ENCODE results near the gene GLIPR1L2. TPM values are rescaled to one million over a fixed set of nuclear protein-coding genes. Genes with fewer than 3 reads are reported as not detected.
"Not testable (repeated sequence)": the region's sequence is repeated elsewhere in the genome, so short reads cannot be mapped to it uniquely, and the experiment has no call there.

The GLIPR1L2 gene
- total RNA-seq, 1 donor from 2014 or later: 1.4 TPM

- intact Hi-C loops (cut with DNase I); ATAC-seq; DNase-seq (ENCODE audit: missing footprints): not testable (repeated sequence)
Measured at GRCh38 chr12:75457866-75458265, 67.0 kb downstream of the GLIPR1L2 start.

GRCh38 chr12:75459755-75460154 lies 68.9 kb downstream of the GLIPR1L2 start:
- ATAC-seq: no peak
- intact Hi-C loops (cut with DNase I): no loop called here
- DNase-seq (ENCODE audit: missing footprints): no peak

GRCh38 chr12:75460204-75460603 lies 69.3 kb downstream of the GLIPR1L2 start:
- intact Hi-C loops (cut with DNase I): no loop called here
- no peak for ATAC-seq

GRCh38 chr12:75471902-75472890 lies 81.3 kb downstream of the GLIPR1L2 start:
- DNase-seq (ENCODE audit: missing footprints) (no peak), ATAC-seq (no peak)
- intact Hi-C loops (cut with DNase I): no loop called here

More at GRCh38 chr12:75460204-75460603, 69.3 kb downstream of the GLIPR1L2 start:
- DNase-seq (ENCODE audit: missing footprints): no peak

- no peak for ATAC-seq
- intact Hi-C loops (cut with DNase I): no loop called here
- no peak for DNase-seq (ENCODE audit: missing footprints)
Measured at GRCh38 chr12:75474116-75474515, 83.2 kb downstream of the GLIPR1L2 start.

GRCh38 chr12:75476071-75476470 lies 85.2 kb downstream of the GLIPR1L2 start:
- intact Hi-C loops (cut with DNase I): no loop called here
- DNase-seq (ENCODE audit: missing footprints) (no peak), ATAC-seq (no peak)

GRCh38 chr12:75477137-75477536 lies 86.2 kb downstream of the GLIPR1L2 start:
- ATAC-seq (no peak), DNase-seq (ENCODE audit: missing footprints) (no peak)
- intact Hi-C loops (cut with DNase I): no loop called here

- peak; percentile 31 for ATAC-seq
- DNase-seq (ENCODE audit: missing footprints): no peak
- intact Hi-C loops (cut with DNase I): no loop called here
Measured at GRCh38 chr12:75478116-75478794, 87.4 kb downstream of the GLIPR1L2 start.

- peak; percentile 27 for ATAC-seq
- no peak for DNase-seq (ENCODE audit: missing footprints)
- intact Hi-C loops (cut with DNase I): loop anchor here (1.0 kb wide), 1 partner anchor 14 kb away; no protein-coding TSS in a partner anchor
Measured at GRCh38 chr12:75479963-75480461, 89.1 kb downstream of the GLIPR1L2 start.

GRCh38 chr12:75480469-75480949 lies 89.6 kb downstream of the GLIPR1L2 start, which contains the start of gene GLIPR1:
TSS of gene GLIPR1 (plus strand) at chr12:75480755. CDS start at chr12:75480881, 126 bp downstream.
- peak; percentile 92 for ATAC-seq
- intact Hi-C loops (cut with DNase I): loop anchor here (1.0 kb wide), 1 partner anchor 14 kb away; no protein-coding TSS in a partner anchor

GRCh38 chr12:75481013-75481705 lies 90.3 kb downstream of the GLIPR1L2 start:
- ATAC-seq (no peak), DNase-seq (ENCODE audit: missing footprints) (no peak)
- intact Hi-C loops (cut with DNase I): no loop called here

More at GRCh38 chr12:75480469-75480949, 89.6 kb downstream of the GLIPR1L2 start, which contains the start of gene GLIPR1:
- peak; percentile 89 for DNase-seq (ENCODE audit: missing footprints)

- ATAC-seq (no peak), DNase-seq (ENCODE audit: missing footprints) (no peak)
- intact Hi-C loops (cut with DNase I): no loop called here
Measured at GRCh38 chr12:75481774-75482173, 90.9 kb downstream of the GLIPR1L2 start.

Other genes starting within 250 kb of the GLIPR1L2 start
- gene KCNC2, start 181.2 kb upstream of the GLIPR1L2 start, total RNA-seq: not detected
- 11.4 TPM for gene CAPS2, start 60.8 kb upstream of the GLIPR1L2 start, total RNA-seq
- gene GLIPR1L1, start 56.4 kb upstream of the GLIPR1L2 start, total RNA-seq: not detected
- 12.2 TPM for gene GLIPR1, start 89.7 kb downstream of the GLIPR1L2 start, total RNA-seq
- gene KRR1, start 120.5 kb downstream of the GLIPR1L2 start, total RNA-seq: 31.1 TPM